GM19023 (cell line): Measurements from ENCODE around the gene CNTN3.

Experiments
- ATAC-seq: cut with Tn5 transposase; IDR thresholded peaks from one replicate; pipeline ENCODE4 v1.9.1; 2021; ENCODE audit warnings: mild to moderate bottlenecking, moderate library complexity; ENCODE audit not compliant: unreplicated experiment

Gene CNTN3

DNA sequence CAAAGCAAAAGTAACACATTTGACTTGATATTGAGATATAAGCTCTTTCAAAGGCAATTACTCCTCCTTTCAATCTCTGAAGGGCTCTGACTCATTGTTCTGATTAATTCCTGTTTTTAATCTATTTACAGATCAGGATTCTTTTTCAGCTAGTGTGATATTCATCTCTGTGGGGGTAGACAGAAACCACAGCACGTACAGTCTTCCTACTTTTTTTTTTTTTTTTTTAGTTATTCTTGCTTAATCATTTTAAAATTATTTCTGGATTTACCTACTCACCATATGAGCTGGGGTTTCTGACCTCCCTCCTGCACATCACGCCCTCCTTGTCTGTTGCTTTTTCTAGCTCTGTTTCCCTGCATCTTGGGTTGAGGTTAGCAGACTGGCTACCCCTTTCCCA lies 1.4 kb downstream of the CNTN3 start:
- ATAC-seq: no peak

DNA sequence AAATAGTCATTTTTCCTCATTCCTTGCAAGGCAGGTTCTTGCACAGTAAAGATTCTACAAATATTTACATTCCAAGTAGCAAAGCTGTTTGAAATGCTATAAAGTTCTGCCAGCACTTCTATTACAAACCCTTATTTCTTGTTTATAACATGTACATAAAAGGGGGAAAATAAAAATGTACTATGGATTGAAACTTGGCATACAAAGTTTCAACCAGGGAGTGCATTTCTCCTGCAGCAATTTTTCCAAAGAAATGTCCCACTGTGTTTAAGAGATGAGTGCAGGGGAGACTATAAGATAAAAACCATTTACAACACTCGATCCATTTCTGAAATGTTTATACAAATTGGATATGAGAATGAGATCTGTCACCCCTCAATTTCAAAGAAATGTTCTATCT lies 3.3 kb downstream of the CNTN3 start:
- ATAC-seq: no peak

DNA sequence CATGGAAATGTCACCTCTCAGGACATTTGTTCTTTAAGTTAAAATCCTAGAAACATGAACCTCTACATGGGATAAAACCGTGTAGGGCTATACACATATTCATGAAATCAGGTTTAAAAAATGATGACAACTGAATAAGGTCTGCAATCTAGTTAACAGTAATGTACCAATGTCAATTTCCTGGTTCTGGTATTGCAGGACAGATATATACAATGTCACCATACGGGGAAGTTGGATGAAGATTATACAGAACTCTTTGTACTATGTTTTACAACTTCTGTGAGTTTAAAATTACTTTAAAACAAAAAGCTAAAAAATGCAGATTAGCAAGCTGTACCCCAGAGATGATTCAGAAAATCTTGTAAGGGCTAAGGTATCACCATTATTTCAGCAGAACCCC lies 6.7 kb downstream of the CNTN3 start:
- ATAC-seq: no peak

DNA sequence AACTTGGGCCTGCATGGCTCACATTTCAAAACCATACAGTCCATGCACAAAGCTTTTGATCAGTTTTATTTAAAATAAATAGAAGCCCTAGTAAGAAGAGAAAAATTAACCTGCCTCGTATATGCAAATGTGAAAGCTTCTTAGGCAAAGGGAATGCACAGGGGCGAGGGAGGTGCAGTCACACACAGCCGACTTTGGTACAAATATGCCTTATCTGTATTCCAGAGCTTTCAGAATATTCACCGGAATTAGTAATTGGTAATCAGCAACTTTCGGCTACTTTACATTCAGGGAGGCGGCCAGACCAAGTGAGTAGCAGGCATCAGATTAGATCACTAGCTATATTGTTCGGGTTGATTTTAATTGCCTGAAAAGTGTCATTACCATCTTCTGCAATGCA lies 7.5 kb downstream of the CNTN3 start:
- no peak for ATAC-seq

DNA sequence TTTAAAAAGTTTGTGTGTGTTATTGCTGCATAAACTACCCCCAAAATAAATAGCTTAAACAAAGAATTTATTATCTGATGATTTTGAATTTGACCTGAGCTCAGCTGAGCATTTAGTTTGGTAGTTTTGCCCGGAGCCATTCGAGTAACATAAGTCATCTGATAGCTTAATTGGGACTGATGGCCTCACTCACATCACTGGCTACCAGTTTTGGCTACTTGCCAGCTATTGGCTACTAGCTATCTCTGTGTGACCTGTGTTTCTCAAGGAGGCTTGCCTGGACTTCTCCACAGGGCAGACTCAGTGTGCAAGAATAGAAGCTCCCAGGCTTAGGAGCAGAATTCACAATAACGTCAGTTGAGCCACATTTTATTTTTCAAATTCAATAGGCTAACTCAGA lies 9.0 kb downstream of the CNTN3 start:
- no peak for ATAC-seq

DNA sequence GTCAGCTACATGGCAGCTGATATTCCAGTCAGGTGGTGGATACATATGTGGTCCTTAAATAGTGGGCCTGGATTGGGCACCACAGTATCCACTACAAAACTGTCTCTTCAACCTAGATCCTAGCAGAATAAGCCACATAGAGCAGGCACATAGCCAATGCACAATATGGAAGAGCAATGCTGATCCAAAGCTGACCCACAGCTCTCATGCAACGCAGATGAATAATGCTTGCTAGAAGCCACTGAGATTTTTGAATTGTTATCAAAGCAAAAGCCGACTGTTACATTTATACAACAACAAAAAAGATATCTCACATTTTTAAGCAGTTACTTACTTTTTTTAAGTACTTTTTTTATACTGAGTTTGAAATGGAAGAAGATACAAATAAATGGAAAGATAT lies 11.2 kb downstream of the CNTN3 start:
- no peak for ATAC-seq

DNA sequence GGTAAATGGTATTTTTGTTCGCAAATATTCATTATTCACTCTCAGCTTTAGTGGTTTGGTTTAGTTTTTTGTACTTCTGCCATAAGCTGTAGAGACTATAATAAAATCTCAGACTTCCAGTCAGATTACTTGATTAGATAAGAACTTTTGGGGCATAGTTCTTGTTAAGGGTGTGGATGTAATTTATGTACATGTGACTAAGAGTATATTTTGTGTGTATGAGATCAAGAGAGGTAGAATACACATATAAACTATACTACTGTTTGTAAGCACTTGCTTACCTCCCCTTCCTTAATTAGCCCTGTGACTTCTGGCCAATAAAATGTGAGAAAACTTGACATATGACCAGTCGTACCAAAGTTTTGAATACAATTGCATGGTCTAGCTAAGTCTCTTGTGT lies 12.0 kb downstream of the CNTN3 start:
- no peak for ATAC-seq

DNA sequence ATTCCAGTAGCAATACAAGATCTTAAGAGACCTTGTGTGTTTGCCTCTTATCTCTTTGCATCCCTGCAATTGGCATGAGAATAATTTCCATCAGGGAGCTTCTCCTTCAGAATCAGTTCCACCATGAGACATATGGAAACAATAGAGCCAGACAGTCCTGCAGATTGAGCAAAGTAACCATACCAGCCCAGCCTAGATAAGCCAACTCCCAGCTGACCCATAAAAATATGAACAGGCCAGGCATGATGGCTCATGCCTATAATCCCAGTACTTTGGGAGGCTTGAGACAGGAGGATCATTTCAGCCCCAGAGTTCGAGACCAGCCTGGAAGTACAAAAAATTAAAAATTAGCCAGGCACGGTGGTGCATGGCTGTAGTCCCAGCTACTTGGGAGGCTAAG lies 12.7 kb downstream of the CNTN3 start:
- ATAC-seq: no peak

DNA sequence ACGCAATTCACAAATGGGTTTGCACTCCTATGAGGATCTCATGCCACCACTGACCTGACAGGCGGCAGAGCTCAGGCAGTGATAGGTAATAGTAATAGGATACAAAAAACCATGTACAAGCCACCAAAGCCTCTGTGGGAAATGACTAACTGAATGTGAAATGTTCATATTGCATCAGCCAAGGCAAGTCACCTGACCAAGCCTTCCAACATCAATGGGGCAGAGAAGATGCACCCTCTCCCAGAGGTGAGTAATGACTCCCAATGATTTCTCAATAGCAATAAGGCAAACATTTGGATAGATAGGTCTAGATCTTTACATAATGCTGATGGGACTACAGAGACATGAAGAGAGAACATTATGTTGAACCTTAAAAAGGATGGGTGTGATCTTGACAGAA lies 14.9 kb downstream of the CNTN3 start:
- no peak for ATAC-seq

DNA sequence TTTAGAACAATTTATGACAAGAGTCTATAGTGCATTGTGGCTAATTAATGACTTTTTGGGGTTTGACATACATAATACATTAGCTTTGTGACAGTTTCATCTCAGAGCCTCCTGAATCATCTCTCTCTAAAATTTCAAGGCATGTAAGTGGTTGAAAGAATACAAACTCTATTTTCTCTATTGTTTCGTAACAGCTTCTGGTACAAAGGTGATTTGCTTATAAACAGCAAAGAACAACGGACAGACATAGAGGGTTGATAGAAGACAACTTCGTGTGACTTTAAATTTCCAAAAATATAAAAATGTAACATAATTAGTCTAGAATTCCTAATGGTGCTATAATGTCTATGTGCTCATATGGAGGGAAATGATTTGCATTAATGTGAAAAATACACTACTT lies 21.3 kb downstream of the CNTN3 start:
- ATAC-seq: no peak

DNA sequence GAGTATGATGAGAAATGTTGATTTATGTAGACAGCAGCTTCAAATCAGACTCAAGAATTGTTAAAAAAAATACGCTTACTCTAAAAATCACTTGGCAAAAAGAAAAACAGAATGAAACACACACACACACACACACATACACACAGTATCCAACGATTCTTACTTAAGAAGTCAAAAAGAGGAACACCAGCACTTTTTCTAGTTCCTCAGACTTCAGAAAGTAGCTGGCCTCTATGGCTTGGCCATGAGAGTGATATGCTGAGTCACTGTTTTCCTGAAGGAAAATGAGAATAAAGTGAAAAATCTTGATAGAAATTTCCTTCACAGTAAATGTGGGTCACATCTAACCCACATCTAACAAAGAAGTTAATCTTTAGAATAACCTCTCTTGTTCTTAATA lies 22.1 kb downstream of the CNTN3 start:
- no peak for ATAC-seq

DNA sequence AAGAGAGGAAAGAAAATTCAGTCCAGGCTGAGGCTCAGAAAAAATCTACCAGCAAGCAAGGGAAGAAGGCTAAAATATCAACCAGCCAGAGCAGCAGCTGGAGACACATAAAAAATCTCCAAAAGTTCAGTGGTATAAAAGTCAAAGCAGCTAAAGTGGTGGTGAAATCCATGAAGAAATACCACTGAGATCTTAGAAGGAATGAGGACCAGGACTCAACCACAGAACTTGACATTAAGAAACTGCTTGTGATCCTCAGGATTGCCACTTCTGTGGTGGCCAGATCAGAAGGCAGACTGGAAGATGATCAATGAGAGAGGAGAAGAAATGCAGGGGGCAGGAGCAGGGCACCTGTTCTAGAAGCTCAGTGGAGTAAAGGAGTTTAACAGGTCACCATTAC lies 22.5 kb downstream of the CNTN3 start:
- no peak for ATAC-seq

DNA sequence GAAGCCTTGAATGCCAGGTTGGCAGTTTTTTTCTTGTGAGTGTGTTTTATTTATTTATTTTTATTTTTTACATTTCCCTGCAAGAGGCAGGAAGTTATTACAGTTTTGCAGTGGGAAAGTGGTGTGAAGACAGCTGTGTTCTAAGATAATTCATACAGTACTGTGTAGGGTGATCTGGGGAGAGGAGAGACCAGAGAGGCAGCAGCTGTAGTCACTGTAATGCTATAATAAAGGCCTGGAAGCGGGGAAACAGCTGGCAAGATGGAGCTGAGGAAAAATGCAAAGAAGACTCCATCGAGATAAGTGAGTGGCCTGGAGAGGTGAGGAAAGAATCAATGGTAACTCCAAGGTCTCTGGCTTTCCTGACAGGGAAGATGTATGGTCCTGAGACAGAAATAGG lies 23.1 kb downstream of the CNTN3 start:
- ATAC-seq: no peak

DNA sequence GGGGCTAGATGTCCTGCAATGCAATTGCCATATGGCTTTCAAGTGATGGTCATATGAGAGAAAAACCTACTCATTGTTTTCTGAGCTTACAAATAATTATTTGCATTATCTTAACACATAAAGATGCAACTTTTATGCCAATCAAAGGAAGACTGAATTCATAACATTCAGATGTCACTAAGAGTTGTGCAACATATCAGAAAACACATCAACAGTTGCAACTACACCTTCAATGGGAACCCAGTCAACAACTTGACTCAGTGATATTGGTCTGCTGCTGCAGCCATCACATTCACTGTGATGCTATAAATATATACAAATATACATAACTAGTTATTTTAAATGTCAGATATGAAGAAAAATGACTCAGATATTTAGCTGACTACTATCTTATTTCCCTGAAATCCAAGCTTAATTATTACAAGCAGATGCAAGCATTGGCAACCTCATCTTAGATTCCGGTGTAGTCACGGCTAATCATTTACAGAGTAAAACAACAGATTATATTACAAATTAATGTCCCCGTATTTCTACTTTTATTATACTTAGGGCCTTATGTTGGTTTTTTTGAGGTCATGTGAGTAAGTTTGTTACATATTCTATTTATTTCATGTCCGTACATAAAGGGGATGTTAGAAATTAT lies 23.7 kb downstream of the CNTN3 start:
- no peak for ATAC-seq

DNA sequence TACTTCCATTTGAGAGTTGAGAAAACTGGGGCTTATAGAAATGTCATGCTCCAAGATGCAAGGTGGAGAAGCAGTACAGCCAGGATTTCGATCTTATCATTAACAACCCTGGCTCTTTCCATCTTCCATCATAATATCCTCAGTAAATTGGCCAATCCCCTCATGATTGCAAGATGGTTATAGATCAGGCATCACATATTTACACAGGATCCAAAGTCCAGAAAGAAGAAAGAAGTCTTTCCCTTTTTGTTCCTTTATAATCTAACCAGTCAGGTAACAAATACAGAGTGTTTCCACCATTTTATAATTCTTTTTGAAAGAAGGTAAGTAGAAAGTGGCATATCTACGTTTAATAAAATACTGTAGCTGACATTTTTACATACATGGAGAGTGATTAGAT lies 29.7 kb downstream of the CNTN3 start:
- no peak for ATAC-seq

DNA sequence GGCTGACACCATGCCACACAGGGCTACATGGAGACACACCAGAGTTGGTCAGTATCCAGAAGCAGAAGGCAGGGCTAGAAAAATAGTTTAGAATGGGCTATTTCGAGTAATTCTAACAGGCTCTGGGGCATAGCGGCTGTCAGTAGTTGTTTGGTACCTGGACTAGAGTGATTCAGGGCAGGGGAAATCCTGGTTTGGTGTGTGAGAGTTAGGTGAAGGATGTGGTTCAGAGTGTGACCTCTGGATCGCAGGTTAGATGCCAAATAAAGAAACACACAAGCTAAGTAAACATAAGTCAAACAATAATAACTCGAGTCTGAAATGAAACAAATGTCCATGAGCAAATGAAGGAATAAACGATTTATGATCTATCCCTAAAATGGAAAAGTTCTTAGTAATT lies 31.5 kb downstream of the CNTN3 start:
- ATAC-seq: no peak

DNA sequence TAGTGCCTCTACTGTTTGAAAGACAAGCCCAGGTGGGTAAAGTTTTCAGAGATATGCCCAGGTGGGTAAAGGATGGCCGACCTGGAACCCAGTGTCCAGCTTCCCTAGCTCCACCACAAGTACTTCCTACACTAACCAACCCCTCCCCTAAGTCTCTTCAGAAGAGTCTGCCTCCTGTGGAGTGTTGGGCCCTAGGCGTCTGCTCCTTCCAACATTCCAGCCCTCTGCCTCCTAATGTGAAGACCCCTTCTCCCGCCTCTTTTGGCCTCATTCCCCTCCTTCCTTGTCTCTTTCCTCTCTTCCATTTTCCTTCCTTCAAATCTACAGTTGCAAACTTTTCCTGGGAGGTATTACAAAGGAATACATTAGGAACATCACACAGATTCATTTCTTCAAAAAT lies 38.6 kb downstream of the CNTN3 start:
- no peak for ATAC-seq

DNA sequence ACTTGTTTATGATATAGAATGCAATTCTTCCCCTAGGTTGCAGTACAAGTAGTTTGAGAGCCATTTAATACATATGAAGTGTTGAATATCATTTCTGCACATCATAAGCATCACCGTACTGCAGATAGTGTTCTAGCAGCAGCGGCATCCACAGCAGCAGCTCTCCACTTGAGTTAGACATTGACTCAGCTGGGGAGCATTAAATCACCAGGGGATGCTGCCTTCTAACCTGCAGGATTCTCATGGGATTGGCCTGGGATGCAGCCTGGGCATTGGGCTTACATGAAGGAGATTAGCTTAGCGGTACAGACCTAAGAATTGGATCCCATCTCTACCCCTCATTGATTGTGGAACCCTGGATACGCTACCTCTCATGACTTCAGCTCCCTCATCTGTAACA lies 43.3 kb downstream of the CNTN3 start:
- no peak for ATAC-seq
